ENCODE data around the gene CSF3R. TPM values are rescaled to one million over a fixed set of nuclear protein-coding genes. Genes with fewer than 3 reads are reported as not detected.

CSF3R gene
- total and polyA plus RNA-seq, 9 of the 15 experiments (the other 6 are each of a cell fraction or from before 2014, with no cell fraction given): 0.21 to 0.86 (median 0.40) TPM; not detected in 1

GRCh38 chr1:36464605-36465393 is 17.9 kb downstream of the CSF3R start (continued):
- TF ChIP-seq CREB3 (tag; conservative IDR thresholded peaks at IDR 0.05; ENCODE audit: low read depth) (no peak; the same call in 1 of the 2 replicates), TCF3 (CRISPR knock-in tag; IDR thresholded peaks at IDR 0.05) (no peak), JUN (IDR thresholded peaks at IDR 0.05; ENCODE audit: borderline replicate concordance, low read depth, low read length) (no peak), JUN (CRISPR knock-in tag; IDR thresholded peaks at IDR 0.05; ENCODE audit: borderline replicate concordance) (no peak), ZNF175 (CRISPR knock-in tag; IDR thresholded peaks at IDR 0.05; ENCODE audit: low read depth) (peak; percentile 83; the same call in 1 of the 2 replicates), PURB (CRISPR knock-in tag; IDR thresholded peaks at IDR 0.05; ENCODE audit: low read depth) (no peak), ZNF311 (CRISPR knock-in tag; IDR thresholded peaks at IDR 0.05) (no peak), MAZ (CRISPR knock-in tag; conservative IDR thresholded peaks at IDR 0.05 in 1 of 2, IDR thresholded peaks at IDR 0.05 in 1 of 2) (no peak), NBN (IDR thresholded peaks at IDR 0.05; ENCODE audit: low read depth) (no peak), ZBTB43 (CRISPR knock-in tag; IDR thresholded peaks at IDR 0.05) (no peak), ZNF239 (CRISPR knock-in tag; IDR thresholded peaks at IDR 0.05) (no peak), NFIC (IDR thresholded peaks at IDR 0.05) (no peak), EP400 (IDR thresholded peaks at IDR 0.05) (peak; percentile 83), BHLHE40 (IDR thresholded peaks at IDR 0.05; ENCODE audit: low read length) (no peak), ZNF146 (CRISPR knock-in tag; IDR thresholded peaks at IDR 0.05; ENCODE audit: unreplicated experiment) (no peak), ZNF3 (CRISPR knock-in tag; IDR thresholded peaks at IDR 0.05) (0 out of 2 replicates have a peak, but pooled peaks have one; percentile 34), POLR2B (IDR thresholded peaks at IDR 0.05; ENCODE audit: low read depth, partially characterized antibody) (peak; percentile 28), CSDE1 (IDR thresholded peaks at IDR 0.05) (peak in 1 of 2 experiments; percentile 53; a peak in 1 of 4 replicates)

Measured in K562 (cell line).